Measurements from ENCODE around the gene PSMC1. TPM values are rescaled to one million over a fixed set of nuclear protein-coding genes. Genes with fewer than 3 reads are reported as not detected.

PSMC1 gene
- total RNA-seq, 1 experiment from 2014 or later: 318 TPM

GRCh38 chr14:90255871-90256270 is 482 bp upstream of the PSMC1 start:
- Histone ChIP-seq H3K36me3 (ENCODE audit: insufficient read depth, low read length, poor library complexity, severe bottlenecking) (peaks cover 21% of the 10 kb centered on the region), H3K4me3 (ENCODE audit: low read depth, low read length, poor library complexity, severe bottlenecking) (peak overlapping the region; percentile 90), H3K4me1 (ENCODE audit: insufficient read depth, low read length, poor library complexity, severe bottlenecking) (peaks cover 10% of the 10 kb centered on the region), H3K9me3 (ENCODE audit: low read depth, low read length, poor library complexity, severe bottlenecking) (no peaks in the 10 kb centered on the region), H3K27ac (ENCODE audit: low read depth, low read length, poor library complexity, severe bottlenecking) (peak overlapping the region; percentile 97), H3K27me3 (replicated peaks; ENCODE audit: insufficient read depth, low read depth, low read length, poor library complexity) (no peaks in the 10 kb centered on the region)
- no TSS peak for BruUV-seq (replicated peaks)
- no peak for DNase-seq (ENCODE audit: low spot score)
- ChIA-PET POLR2A (ENCODE audit: low non-redundant PET) (no interaction called here), CTCF (interaction anchor here (0.6 kb wide), 1 partner anchor 569 kb away, joined by 3 read pairs; no protein-coding TSS in a partner anchor)
- intact Hi-C loops (cut with micrococcal nuclease; ENCODE audit: unreplicated experiment): no loop called here
- no peak for TF ChIP-seq CTCF (conservative IDR thresholded peaks at IDR 0.05; ENCODE audit: low read depth, low read length)
- TF ChIP-seq EZH2 (IDR thresholded peaks at IDR 0.05; ENCODE audit: borderline replicate concordance, low read depth, low read length, poor library complexity, severe bottlenecking): no peak

- ChIA-PET POLR2A (ENCODE audit: low non-redundant PET) (no interaction called here), CTCF (no interaction called here)
- Histone ChIP-seq H3K27me3 (replicated peaks; ENCODE audit: insufficient read depth, low read depth, low read length, poor library complexity) (no peaks in the 10 kb centered on the region), H3K36me3 (ENCODE audit: insufficient read depth, low read length, poor library complexity, severe bottlenecking) (peaks cover 90% of the 10 kb centered on the region), H3K27ac (ENCODE audit: low read depth, low read length, poor library complexity, severe bottlenecking) (no peak overlapping the region), H3K4me1 (ENCODE audit: insufficient read depth, low read length, poor library complexity, severe bottlenecking) (no peaks in the 10 kb centered on the region), H3K9me3 (ENCODE audit: low read depth, low read length, poor library complexity, severe bottlenecking) (no peaks in the 10 kb centered on the region), H3K4me3 (ENCODE audit: low read depth, low read length, poor library complexity, severe bottlenecking) (no peak overlapping the region)
- DNase-seq (ENCODE audit: low spot score): no peak
- intact Hi-C loops (cut with micrococcal nuclease; ENCODE audit: unreplicated experiment): no loop called here
- TF ChIP-seq CTCF (conservative IDR thresholded peaks at IDR 0.05; ENCODE audit: low read depth, low read length) (no peak), EZH2 (IDR thresholded peaks at IDR 0.05; ENCODE audit: borderline replicate concordance, low read depth, low read length, poor library complexity, severe bottlenecking) (no peak)
- BruUV-seq (replicated peaks): no TSS peak
Measured at GRCh38 chr14:90263748-90264449, 7.5 kb downstream of the PSMC1 start.

- no peak overlapping the region for H3K4me3 ChIP-seq (ENCODE audit: low read depth, low read length, poor library complexity, severe bottlenecking)
- ChIA-PET CTCF (no interaction called here), POLR2A (ENCODE audit: low non-redundant PET) (no interaction called here)
- intact Hi-C loops (cut with micrococcal nuclease; ENCODE audit: unreplicated experiment): no loop called here
- H3K36me3 ChIP-seq (ENCODE audit: insufficient read depth, low read length, poor library complexity, severe bottlenecking): peaks cover 90% of the 10 kb centered on the region
- no TSS peak for BruUV-seq (replicated peaks)
- peaks cover 4% of the 10 kb centered on the region for H3K4me1 ChIP-seq (ENCODE audit: insufficient read depth, low read length, poor library complexity, severe bottlenecking)
- no peaks in the 10 kb centered on the region for H3K27me3 ChIP-seq (replicated peaks; ENCODE audit: insufficient read depth, low read depth, low read length, poor library complexity)
- no peak overlapping the region for H3K27ac ChIP-seq (ENCODE audit: low read depth, low read length, poor library complexity, severe bottlenecking)
- TF ChIP-seq CTCF (conservative IDR thresholded peaks at IDR 0.05; ENCODE audit: low read depth, low read length) (no peak), EZH2 (IDR thresholded peaks at IDR 0.05; ENCODE audit: borderline replicate concordance, low read depth, low read length, poor library complexity, severe bottlenecking) (no peak)
- no peaks in the 10 kb centered on the region for H3K9me3 ChIP-seq (ENCODE audit: low read depth, low read length, poor library complexity, severe bottlenecking)
- DNase-seq (ENCODE audit: low spot score): no peak
Measured at GRCh38 chr14:90266441-90267154, 10.2 kb downstream of the PSMC1 start.

All from A673 (cell line).